A673 (cell line): Measurements from ENCODE around the gene KIF4A.

ENCODE experiments used
- CTCF ChIP-seq: fragments of 300-800, 200-600 bp; sonication (generic); conservative IDR thresholded peaks from 2 replicates; pipeline ENCODE4 v1.5.1; 2017; ENCODE audit warnings: low read depth, mild to moderate bottlenecking, antibody characterized with exemption, low read length, moderate library complexity, mixed read lengths
- EZH2 ChIP-seq: fragments of 200-600 bp; sonication (generic); IDR thresholded peaks from 2 replicates; pipeline ENCODE4 v1.6.1; 2017; ENCODE audit warnings: borderline replicate concordance, low read depth, mild to moderate bottlenecking, mixed read lengths, antibody characterized with exemption, low read length; ENCODE audit not compliant: poor library complexity, severe bottlenecking

GRCh38 chrX:70240751-70241150 is 49.2 kb upstream of the KIF4A start:
- no peak for TF ChIP-seq CTCF
- no peak for TF ChIP-seq EZH2
